GM23338 (cell line): Measurements from ENCODE around the gene GCA.

Experiments
- CREB1 ChIP-seq: fragments of 250-450 bp; sonication (Bioruptor Pico); IDR thresholded peaks from 2 replicates; pipeline ENCODE4 v1.5.0; 2020; ENCODE audit warnings: low read depth, mild to moderate bottlenecking, moderate library complexity
- CTCF ChIP-seq, 2 experiments: fragments of 200-600 bp in 1 of 2; sonication (generic) in 1 of 2; conservative IDR thresholded peaks; 2 replicates each; pipeline versions ENCODE4 v1.5.1 to v1.6.1; 2016 to 2017; ENCODE audit warnings: antibody characterized with exemption in 2 of 2, low read depth in 2 of 2, mild to moderate bottlenecking in 2 of 2, moderate library complexity in 1 of 2
- ETS1 ChIP-seq: IDR thresholded peaks from 2 replicates; pipeline ENCODE4 v1.6.1; 2016; ENCODE audit warnings: antibody characterized with exemption
- EZH2 ChIP-seq: fragments of 200-600 bp; sonication (generic); IDR thresholded peaks from one replicate; pipeline ENCODE4 v1.8.0; 2017; ENCODE audit warnings: antibody characterized with exemption, mild to moderate bottlenecking, low read depth; ENCODE audit not compliant: unreplicated experiment
- EZH2phosphoT487 ChIP-seq: fragments of 200-600 bp; sonication (generic); IDR thresholded peaks from one replicate; pipeline ENCODE4 v1.8.1; 2018; ENCODE audit warnings: antibody characterized with exemption; ENCODE audit not compliant: unreplicated experiment
- JUNB ChIP-seq: IDR thresholded peaks from one replicate; pipeline ENCODE4 v1.6.1; 2016; ENCODE audit warnings: antibody characterized with exemption; ENCODE audit not compliant: unreplicated experiment
- POLR2AphosphoS5 ChIP-seq: IDR thresholded peaks from 2 replicates; pipeline ENCODE4 v1.6.1; 2016; ENCODE audit warnings: antibody characterized with exemption, low read depth
- REST ChIP-seq: IDR thresholded peaks from one replicate; pipeline ENCODE4 v1.6.1; 2018; ENCODE audit warnings: antibody characterized with exemption; ENCODE audit not compliant: unreplicated experiment
- STAT1 ChIP-seq: IDR thresholded peaks from one replicate; pipeline ENCODE4 v1.6.1; 2016; ENCODE audit warnings: antibody characterized with exemption; ENCODE audit not compliant: unreplicated experiment
- ZNF114 ChIP-seq: fragments of 250-450 bp; sonication (Bioruptor Pico); IDR thresholded peaks from 2 replicates; pipeline ENCODE4 v1.5.0; 2020; ENCODE audit warnings: mild to moderate bottlenecking, moderate library complexity

GRCh38 chr2:162308747-162309503 lies 35.0 kb upstream of the GCA start:
- TF ChIP-seq CTCF (conservative IDR thresholded peaks at IDR 0.05; ENCODE audit: low read depth in 2 of 2) (no peak), ETS1 (no peak), EZH2phosphoT487 (no peak), POLR2AphosphoS5 (no peak), CREB1 (CRISPR knock-in tag) (no peak), REST (no peak), EZH2 (no peak), JUNB (no peak), STAT1 (no peak), ZNF114 (no peak)
